ENCODE results near the gene ARHGEF28.

DNA sequence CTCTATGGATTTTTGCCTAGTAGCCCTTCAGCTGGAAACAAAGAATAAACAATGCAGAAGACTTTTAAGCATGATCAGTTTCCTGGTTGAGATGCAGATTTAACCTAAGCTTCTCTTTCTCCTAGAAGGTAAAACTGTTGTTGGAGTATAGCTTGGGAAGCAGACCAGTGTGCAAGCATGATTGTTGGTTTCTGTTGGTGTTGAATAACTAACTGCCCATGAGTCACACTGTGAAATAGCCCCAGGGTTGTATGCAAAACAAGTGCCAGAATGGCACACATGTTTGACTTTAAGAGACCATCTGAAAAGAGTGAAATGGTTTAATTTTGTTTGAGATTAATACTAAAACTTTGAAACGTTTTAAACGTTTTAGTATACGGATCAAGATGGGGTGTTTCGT is 227.1 kb downstream of the ARHGEF28 start:
- TF ChIP-seq, protein P1, sequence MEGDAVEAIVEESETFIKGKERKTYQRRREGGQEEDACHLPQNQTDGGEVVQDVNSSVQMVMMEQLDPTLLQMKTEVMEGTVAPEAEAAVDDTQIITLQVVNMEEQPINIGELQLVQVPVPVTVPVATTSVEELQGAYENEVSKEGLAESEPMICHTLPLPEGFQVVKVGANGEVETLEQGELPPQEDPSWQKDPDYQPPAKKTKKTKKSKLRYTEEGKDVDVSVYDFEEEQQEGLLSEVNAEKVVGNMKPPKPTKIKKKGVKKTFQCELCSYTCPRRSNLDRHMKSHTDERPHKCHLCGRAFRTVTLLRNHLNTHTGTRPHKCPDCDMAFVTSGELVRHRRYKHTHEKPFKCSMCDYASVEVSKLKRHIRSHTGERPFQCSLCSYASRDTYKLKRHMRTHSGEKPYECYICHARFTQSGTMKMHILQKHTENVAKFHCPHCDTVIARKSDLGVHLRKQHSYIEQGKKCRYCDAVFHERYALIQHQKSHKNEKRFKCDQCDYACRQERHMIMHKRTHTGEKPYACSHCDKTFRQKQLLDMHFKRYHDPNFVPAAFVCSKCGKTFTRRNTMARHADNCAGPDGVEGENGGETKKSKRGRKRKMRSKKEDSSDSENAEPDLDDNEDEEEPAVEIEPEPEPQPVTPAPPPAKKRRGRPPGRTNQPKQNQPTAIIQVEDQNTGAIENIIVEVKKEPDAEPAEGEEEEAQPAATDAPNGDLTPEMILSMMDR (IDR thresholded peaks at IDR 0.05; ENCODE audit: borderline replicate concordance, extremely low read depth, low read length, poor library complexity, severe bottlenecking): no peak
- no peak for TF ChIP-seq EZH2 (IDR thresholded peaks at IDR 0.05; ENCODE audit: borderline replicate concordance, low read depth, low read length, severe bottlenecking)

Measured in DND-41 (cell line).